Ovary (tissue), 10 donors: ENCODE results near the gene CYS1. TPM values are rescaled to one million over a fixed set of nuclear protein-coding genes. Genes with fewer than 3 reads are reported as not detected.

Source experiments
- DNase-seq, 5 donors: peaks; one replicate each; pipeline ENCODE4 v3.0.0-alpha.2; 2019 to 2020
- H3K27ac ChIP-seq, 2 donors: fragments of 200-600 bp; one replicate each; pipeline versions ENCODE4 v1.5.1 to v1.8.0; 2019 to 2022
- H3K27me3 ChIP-seq: fragments of 200-600 bp; one replicate; pipeline ENCODE4 v1.8.0; 2022
- H3K36me3 ChIP-seq: fragments of 200-600 bp; sonication (generic); one replicate; pipeline ENCODE4 v1.5.1; 2019
- H3K4me1 ChIP-seq: one replicate; pipeline ENCODE4 v1.8.1; 2013; ENCODE audit warnings: mild to moderate bottlenecking, moderate library complexity; ENCODE audit not compliant: insufficient read depth
- H3K4me3 ChIP-seq: fragments of 200-600 bp; sonication (generic); one replicate; pipeline ENCODE4 v1.5.1; 2017
- H3K9me3 ChIP-seq, 2 donors: fragments of 200-600 bp in 1 of 2; sonication (generic) in 1 of 2; one replicate each; pipeline versions ENCODE4 v1.5.1 to v1.8.1; 2013 to 2019; ENCODE audit warnings: mild to moderate bottlenecking in 1 of 2, moderate library complexity in 1 of 2
- EP300 ChIP-seq: sonication (generic); formaldehyde crosslinking; IDR thresholded peaks from one replicate; pipeline ENCODE4 v1.6.1; 2017; ENCODE audit warnings: antibody characterized with exemption
- POLR2A ChIP-seq: fragments of 450-650 bp; IDR thresholded peaks from one replicate; pipeline ENCODE4 v1.6.1; 2017; ENCODE audit warnings: antibody characterized with exemption, mild to moderate bottlenecking, moderate library complexity
- WGBS, 3 donors: extraction: QIAGEN DNeasy Blood & Tissue Kit in 1 of 3; methylation state at CpG; one replicate each; pipeline versions ENCODE4 v1.1.5 to v1.1.7; 2013 to 2017; 5-methylcytosine and 5-hydroxymethylcytosine counted together
- intact Hi-C, 4 donors: fragments of 100-400 bp; cut with DNase I; formaldehyde crosslinking; loops; one replicate each; pipeline versions ENCODE4 v1.11.0 to v1.15.1; 2022 to 2023
- long read RNA-seq, 3 donors: library from polyadenylated mRNA in 2 of 3; unstranded in 2 of 3; transcript quantifications; one replicate each; pipeline ENCODE4 v2.0.0 and lab custom pipeline, GENCODE V29; 2021 to 2026
- polyA plus RNA-seq, 2 donors: library from polyadenylated mRNA; stranded (reverse); fragments of 200-250 nt in 1 of 2; fragments of 350-450 nt in 1 of 2; fragmentation: Illumina TruSeq in 1 of 2; extraction: RNeasy Lipid Tissue Mini Kit (QIAGEN cat#74804) in 1 of 2; gene quantifications; one replicate each; pipeline ENCODE4 v1.2.3, GENCODE V29; 2013 to 2014
- total RNA-seq, 7 donors: library from RNA; depleted of rRNA in 2 of 7; stranded (reverse); fragments of >200 nt in 2 of 7; fragmentation: NEBNext Ultra II Directional in 3 of 7; extraction: Animal tissue kit (Norgen Biotek cat#: 25700) in 3 of 7; gene quantifications; one replicate each; pipeline versions ENCODE4 v1.1.0 to v1.2.4, GENCODE V29; 2016 to 2023
- TF ChIP-seq, protein P1 (sequence below), 3 donors: fragments of 450-650 bp in 2 of 3; fragments of 200-600 bp in 1 of 3; IDR thresholded peaks; one replicate each; pipeline versions ENCODE4 v1.5.1 to v1.8.0; 2016 to 2022; ENCODE audit warnings: antibody characterized with exemption in 3 of 3, mild to moderate bottlenecking in 1 of 3
- donor health status: DM: no; HTN: no; CAD: no; lungs with moderate emphysema.
- donor health status: DM: no; HTN: no; CAD: no.
- donor health status: Bipolar disorder and iron deficiency.
- donor health status: DM: yes; HTN: yes; CAD: no.
- donor health status: DM: no; HTN: no; CAD: no.
- donor health status: DM: yes; HTN: yes; CAD: no.

Gene CYS1, protein sequence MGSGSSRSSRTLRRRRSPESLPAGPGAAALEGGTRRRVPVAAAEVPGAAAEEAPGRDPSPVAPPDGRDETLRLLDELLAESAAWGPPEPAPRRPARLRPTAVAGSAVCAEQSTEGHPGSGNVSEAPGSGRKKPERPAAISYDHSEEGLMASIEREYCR
- total RNA-seq (10 to 100 TPM in 6 of 7 donors, 1 to 10 TPM in 1; 8.8 to 21.5 (median 13.0) TPM), polyA plus RNA-seq (1 to 10 TPM; 5.9 to 9.0 TPM)
- long read RNA-seq, donor 1, partial matches to known transcripts = 3 of 33 reads
- long read RNA-seq, donor 1, other reads (novel, unspliced or antisense) = 25 of 33 reads
- long read RNA-seq, donor 2 = 0 reads
- long read RNA-seq, donor 3, transcript CYS1-201 (3 exons, 2,738 nt) = major isoform, 77 of 87 reads
- long read RNA-seq, donor 3, partial matches to known transcripts = 2 of 87 reads
- long read RNA-seq, donor 3, other reads (novel, unspliced or antisense) = 8 of 87 reads

DNA sequence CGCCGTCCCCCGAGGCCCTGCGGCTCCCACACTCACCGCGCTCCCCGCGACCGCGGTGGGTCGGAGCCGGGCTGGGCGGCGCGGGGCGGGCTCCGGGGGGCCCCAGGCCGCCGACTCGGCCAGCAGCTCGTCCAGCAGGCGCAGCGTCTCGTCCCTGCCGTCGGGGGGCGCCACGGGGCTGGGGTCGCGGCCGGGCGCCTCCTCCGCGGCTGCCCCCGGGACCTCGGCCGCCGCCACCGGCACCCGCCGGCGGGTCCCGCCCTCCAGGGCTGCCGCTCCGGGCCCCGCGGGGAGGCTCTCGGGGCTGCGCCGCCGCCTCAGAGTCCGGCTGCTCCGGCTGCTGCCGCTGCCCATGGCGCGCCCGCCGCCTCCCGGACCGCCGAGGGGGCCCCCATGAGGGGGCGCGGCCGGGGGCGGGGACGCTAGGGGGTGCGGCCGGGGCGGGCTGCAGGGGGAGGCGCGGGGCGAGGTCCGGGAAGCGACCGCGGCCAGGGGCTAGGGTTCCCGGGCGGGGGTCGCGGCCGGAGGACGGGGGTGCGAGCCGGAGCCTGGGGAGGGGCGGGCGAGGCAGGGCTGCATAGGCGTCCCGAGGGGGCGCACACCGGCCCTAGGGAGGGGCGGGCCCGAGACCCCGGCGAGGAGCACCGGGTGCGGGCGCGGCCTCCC, at the start of gene CYS1:
Gene CYS1, minus strand, starts transcription at position 542 of the 666 bp plus-strand sequence. Its CDS starts 188 bp downstream, at position 354.
- 0 to 1% (median 1%) methylated on average over 17 to 98 of the region's 98 CpGs for WGBS, 3 donors
- peaks cover 6% of the 10 kb centered on the region for H3K4me1 ChIP-seq
- peak; percentile 53 to 72 (median 62) for DNase-seq
- no peak for TF ChIP-seq POLR2A
- TF ChIP-seq, protein P1, sequence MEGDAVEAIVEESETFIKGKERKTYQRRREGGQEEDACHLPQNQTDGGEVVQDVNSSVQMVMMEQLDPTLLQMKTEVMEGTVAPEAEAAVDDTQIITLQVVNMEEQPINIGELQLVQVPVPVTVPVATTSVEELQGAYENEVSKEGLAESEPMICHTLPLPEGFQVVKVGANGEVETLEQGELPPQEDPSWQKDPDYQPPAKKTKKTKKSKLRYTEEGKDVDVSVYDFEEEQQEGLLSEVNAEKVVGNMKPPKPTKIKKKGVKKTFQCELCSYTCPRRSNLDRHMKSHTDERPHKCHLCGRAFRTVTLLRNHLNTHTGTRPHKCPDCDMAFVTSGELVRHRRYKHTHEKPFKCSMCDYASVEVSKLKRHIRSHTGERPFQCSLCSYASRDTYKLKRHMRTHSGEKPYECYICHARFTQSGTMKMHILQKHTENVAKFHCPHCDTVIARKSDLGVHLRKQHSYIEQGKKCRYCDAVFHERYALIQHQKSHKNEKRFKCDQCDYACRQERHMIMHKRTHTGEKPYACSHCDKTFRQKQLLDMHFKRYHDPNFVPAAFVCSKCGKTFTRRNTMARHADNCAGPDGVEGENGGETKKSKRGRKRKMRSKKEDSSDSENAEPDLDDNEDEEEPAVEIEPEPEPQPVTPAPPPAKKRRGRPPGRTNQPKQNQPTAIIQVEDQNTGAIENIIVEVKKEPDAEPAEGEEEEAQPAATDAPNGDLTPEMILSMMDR (IDR thresholded peaks at IDR 0.05) = peak in 2 of 3 donors; percentile 34 to 44
- H3K9me3 ChIP-seq = no peaks in the 10 kb centered on the region
- intact Hi-C loops = no loop called here
- no peaks in the 10 kb centered on the region for H3K36me3 ChIP-seq
- peak within 1 kb of the TSS; percentile 63 for H3K4me3 ChIP-seq
- H3K27me3 ChIP-seq = no peaks in the 10 kb centered on the region
- H3K27ac ChIP-seq = peak within 1 kb of the TSS; percentile 80 to 94

DNA sequence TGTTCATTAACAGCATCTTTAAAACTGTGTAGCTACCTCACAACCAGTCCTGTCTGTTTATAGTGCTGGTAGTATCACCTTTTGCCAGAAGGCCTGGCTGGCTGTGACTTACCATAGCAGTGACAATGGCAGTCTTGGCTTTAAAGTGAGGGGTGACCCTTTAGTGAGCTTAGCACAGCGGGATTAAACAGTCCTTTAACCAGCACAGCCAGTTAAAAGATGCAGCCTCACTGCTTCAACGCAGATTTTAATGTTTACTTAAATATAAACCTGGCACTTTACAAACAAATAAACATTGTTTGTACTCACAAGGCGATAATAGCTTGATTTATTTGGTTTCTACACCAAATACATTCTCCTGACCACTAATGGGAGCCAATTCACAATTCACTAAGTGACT, 49.3 kb upstream of the CYS1 start:
- no peaks in the 10 kb centered on the region for H3K36me3 ChIP-seq
- TF ChIP-seq POLR2A (no peak), EP300 (no peak)
- TF ChIP-seq, protein P1 (IDR thresholded peaks at IDR 0.05) = no peak
- H3K27me3 ChIP-seq = no peaks in the 10 kb centered on the region
- no peaks in the 10 kb centered on the region for H3K9me3 ChIP-seq
- no peak for DNase-seq
- H3K27ac ChIP-seq = no peak overlapping the region
- no peaks in the 10 kb centered on the region for H3K4me1 ChIP-seq
- 81 to 86% (median 81%) methylated on average over 3 of the region's 3 CpGs for WGBS, 3 donors
- H3K4me3 ChIP-seq = no peak overlapping the region
- intact Hi-C loops = loop anchor here in 3 of 4 donors (10.0 kb wide), 3 partner anchors 175 to 305 kb away; partner anchors contain the start of gene HPCAL1 (in 2 of the 3)

DNA sequence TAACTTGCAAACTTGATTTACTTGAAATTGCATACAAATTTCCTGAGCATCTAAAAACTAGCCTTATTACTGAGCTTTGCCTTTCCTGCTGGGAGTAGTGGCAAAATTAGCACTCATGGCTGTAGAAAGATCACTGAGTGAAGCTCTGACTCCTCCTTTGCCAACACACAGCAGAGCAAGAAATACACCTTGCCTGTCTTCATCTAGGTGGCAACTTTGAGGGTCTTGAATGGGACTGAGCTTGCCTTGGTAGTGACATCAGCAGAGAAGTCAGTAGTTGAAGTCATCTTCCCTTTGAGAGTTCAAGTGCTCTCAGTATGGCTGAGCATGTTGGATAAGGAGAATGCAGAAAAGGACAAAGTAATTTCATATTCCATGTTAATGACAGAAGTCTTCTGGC, 48.2 kb upstream of the CYS1 start:
- Histone ChIP-seq H3K36me3 (no peaks in the 10 kb centered on the region), H3K27me3 (no peaks in the 10 kb centered on the region), H3K4me3 (no peak overlapping the region), H3K4me1 (no peaks in the 10 kb centered on the region), H3K27ac (no peak overlapping the region), H3K9me3 (no peaks in the 10 kb centered on the region)
- no peak for DNase-seq
- no peak for TF ChIP-seq EP300
- no peak for TF ChIP-seq POLR2A
- TF ChIP-seq, protein P1 (IDR thresholded peaks at IDR 0.05) = no peak
- intact Hi-C loops = loop anchor here in 3 of 4 donors (10.0 kb wide), 3 partner anchors 176 to 306 kb away; partner anchors contain the start of gene HPCAL1 (in 2 of the 3)

DNA sequence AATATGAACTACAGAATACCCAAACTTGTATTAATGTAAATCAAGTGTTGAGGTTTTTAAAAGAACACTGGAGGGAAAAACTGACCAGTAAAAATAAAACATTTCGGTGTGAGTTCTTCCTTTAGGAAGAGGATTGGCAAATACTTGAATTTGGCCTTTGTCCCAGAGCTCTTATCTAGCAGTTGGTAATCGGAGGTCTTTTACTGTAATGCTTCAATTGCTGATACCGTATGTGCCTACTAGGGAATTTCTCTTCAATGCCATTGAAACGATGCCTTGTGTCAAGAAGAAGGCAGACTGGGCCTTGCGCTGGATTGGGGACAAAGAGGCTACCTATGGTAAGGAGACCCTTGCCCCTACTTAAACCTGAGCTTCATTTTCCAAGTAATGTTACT, 46.4 kb upstream of the CYS1 start:
- TF ChIP-seq EP300 (no peak), POLR2A (no peak)
- TF ChIP-seq, protein P1 (IDR thresholded peaks at IDR 0.05) = no peak
- no peaks in the 10 kb centered on the region for H3K27me3 ChIP-seq
- H3K27ac ChIP-seq = no peak overlapping the region
- no peaks in the 10 kb centered on the region for H3K36me3 ChIP-seq
- H3K4me3 ChIP-seq = no peak overlapping the region
- H3K9me3 ChIP-seq = no peaks in the 10 kb centered on the region
- 28 to 45% (median 36%) methylated on average over 5 of the region's 5 CpGs for WGBS, 3 donors
- DNase-seq = no peak
- intact Hi-C loops = loop anchor here in 3 of 4 donors (10.0 kb wide), 3 partner anchors 178 to 308 kb away; partner anchors contain the start of gene HPCAL1 (in 2 of the 3)
- peaks cover 3% of the 10 kb centered on the region for H3K4me1 ChIP-seq
